ENCODE data around the gene ATG9B.

DNA sequence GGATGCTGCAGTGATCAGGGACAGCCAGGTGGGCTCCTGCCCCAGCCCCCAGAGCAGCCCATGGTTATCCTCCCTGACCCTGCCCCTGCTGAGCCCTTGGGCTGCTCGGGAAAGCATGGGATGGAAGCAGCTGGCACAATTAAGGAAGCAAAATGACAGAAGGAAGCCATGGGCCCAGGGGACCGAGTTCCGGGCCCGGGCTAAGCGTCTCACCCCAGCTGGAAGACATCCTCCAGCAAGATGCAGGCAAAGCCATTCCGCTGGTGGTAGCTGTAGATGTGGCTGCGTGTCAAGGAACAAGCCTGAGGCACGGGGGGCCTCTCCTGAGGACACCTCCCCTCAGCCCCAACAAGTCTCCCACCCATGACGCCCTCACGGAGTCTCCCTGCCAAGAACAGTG lies 1.1 kb downstream of the ATG9B start:
- TF ChIP-seq, protein P1, sequence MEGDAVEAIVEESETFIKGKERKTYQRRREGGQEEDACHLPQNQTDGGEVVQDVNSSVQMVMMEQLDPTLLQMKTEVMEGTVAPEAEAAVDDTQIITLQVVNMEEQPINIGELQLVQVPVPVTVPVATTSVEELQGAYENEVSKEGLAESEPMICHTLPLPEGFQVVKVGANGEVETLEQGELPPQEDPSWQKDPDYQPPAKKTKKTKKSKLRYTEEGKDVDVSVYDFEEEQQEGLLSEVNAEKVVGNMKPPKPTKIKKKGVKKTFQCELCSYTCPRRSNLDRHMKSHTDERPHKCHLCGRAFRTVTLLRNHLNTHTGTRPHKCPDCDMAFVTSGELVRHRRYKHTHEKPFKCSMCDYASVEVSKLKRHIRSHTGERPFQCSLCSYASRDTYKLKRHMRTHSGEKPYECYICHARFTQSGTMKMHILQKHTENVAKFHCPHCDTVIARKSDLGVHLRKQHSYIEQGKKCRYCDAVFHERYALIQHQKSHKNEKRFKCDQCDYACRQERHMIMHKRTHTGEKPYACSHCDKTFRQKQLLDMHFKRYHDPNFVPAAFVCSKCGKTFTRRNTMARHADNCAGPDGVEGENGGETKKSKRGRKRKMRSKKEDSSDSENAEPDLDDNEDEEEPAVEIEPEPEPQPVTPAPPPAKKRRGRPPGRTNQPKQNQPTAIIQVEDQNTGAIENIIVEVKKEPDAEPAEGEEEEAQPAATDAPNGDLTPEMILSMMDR (tag by site-specific recombination; IDR thresholded peaks at IDR 0.05), result no peak
- TF ChIP-seq BCL11A (tag by site-specific recombination; IDR thresholded peaks at IDR 0.05; ENCODE audit: low read depth) (no peak), ZNF600 (tag by site-specific recombination; IDR thresholded peaks at IDR 0.05) (no peak), SETDB1 (IDR thresholded peaks at IDR 0.05; ENCODE audit: insufficient read length, low read length) (no peak), KLF9 (tag by site-specific recombination; IDR thresholded peaks at IDR 0.05; ENCODE audit: low read depth) (no peak), GLI4 (tag by site-specific recombination; IDR thresholded peaks at IDR 0.05) (no peak)
- TF ChIP-seq, protein P2, sequence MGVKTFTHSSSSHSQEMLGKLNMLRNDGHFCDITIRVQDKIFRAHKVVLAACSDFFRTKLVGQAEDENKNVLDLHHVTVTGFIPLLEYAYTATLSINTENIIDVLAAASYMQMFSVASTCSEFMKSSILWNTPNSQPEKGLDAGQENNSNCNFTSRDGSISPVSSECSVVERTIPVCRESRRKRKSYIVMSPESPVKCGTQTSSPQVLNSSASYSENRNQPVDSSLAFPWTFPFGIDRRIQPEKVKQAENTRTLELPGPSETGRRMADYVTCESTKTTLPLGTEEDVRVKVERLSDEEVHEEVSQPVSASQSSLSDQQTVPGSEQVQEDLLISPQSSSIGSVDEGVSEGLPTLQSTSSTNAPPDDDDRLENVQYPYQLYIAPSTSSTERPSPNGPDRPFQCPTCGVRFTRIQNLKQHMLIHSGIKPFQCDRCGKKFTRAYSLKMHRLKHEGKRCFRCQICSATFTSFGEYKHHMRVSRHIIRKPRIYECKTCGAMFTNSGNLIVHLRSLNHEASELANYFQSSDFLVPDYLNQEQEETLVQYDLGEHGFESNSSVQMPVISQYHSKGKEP (tag by site-specific recombination; IDR thresholded peaks at IDR 0.05), result no peak

All from HEK293 (cell line).